ENCODE results near the gene FAM89A. TPM values are rescaled to one million over a fixed set of nuclear protein-coding genes. Genes with fewer than 3 reads are reported as not detected.

The FAM89A gene
- total RNA-seq, 2 donors from 2014 or later, result 8.5 to 17.4 TPM

Other genes starting within 250 kb of the FAM89A start
- 1 to 10 TPM; 5.4 to 8.8 TPM for gene C1orf198, start 171.7 kb downstream of the FAM89A start, total RNA-seq
- 10 to 100 TPM; 12.6 to 18.7 TPM for gene TTC13, start 61.4 kb downstream of the FAM89A start, total RNA-seq
- gene ARV1, start 61.2 kb downstream of the FAM89A start, total RNA-seq, result 10 to 100 TPM; 10.6 to 15.5 TPM
- under 1 TPM in 1 of 2 donors, not detected in 1; 0.02 TPM for gene TRIM67, start 121.8 kb upstream of the FAM89A start, total RNA-seq
- 10 to 100 TPM; 50.6 to 65.2 TPM for gene GNPAT, start 201.0 kb upstream of the FAM89A start, total RNA-seq